DMS153 (cell line): ENCODE data around the gene SLC23A3.

Experiments used
- DNase-seq: peaks from one replicate; lab custom pipeline; 2025; lab: John Stamatoyannopoulos, UW

Gene SLC23A3

DNA sequence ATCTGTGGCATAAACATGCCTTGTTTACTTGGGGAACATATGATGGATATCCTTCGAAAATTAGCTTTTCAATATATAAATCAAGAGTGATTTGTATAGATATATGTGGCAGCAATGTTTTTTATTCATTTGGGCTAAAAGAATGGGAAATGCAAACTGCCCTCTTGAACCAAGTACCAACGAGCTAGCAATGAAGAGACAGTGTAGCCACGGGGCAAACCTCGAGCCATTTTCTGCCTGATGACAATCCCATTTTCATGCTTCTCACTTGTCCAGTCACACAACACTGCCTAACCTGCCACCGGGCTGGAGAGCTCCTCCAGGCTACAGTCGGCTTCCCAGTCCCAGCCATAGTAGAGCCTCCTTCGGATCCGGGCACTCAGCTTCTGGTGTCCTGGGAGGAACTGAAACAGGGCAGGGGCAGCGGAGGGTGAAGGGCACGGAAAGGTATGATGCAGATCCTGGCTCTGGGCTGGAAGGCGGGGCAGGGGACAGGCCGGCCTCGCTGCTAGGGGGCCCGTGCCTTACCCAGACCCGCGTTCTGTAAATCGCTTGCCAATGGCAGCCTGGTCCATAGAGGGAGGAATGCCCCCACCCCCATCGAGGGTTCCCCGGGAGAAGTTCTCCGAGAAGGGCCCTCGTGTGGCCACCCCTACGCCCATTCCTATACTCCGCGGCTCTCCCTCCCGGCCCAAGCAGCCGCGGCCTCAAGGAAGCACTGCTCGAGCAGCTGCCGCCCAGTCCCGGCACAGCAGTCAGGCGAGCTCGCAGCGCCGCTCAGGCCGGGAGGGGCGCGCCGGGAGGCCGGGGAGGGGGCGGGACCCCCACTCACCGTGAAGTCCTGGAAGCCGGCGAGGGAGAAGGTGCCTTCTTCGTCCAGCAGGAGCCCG, 6.3 kb upstream of the SLC23A3 start:
- DNase-seq: no peak

DNA sequence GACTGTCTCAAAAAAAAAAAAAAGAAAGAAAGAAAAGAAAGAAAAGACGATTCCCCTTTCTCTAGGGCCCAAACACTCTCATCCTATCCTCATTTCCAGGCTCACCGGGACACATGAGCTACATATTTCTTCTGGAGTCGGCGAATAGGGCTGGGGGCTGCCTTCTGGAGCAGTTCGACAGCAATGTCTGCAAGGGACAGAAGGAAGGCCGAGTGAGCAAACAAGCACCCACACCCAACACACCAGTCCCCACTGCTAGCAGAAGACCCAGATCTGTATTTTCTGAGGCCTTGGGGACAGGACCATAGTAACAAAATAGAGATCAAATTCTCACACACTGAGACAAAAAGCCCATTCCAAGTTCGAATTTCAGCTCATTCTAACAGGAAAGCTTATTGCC, 5.7 kb upstream of the SLC23A3 start:
- no peak for DNase-seq

DNA sequence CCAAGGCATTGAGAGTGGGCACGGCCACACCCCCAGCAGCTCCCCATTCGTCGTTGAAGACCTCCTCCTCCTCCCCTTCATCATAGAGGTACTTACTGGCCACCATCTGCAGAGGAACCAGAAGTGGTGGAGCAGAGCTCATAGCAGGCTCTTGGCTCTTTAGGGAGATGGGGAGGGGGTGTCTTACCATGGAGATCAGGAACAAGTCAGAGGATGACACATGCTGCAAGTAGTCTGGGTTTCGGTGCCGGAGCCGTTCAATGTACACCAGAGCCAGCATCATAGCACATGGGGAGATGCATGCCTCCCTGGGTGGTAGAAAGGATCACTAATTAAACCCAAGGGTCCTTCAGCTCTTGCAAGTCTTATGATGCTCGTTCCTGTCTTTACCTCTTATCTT, 5.0 kb upstream of the SLC23A3 start:
- no peak for DNase-seq

DNA sequence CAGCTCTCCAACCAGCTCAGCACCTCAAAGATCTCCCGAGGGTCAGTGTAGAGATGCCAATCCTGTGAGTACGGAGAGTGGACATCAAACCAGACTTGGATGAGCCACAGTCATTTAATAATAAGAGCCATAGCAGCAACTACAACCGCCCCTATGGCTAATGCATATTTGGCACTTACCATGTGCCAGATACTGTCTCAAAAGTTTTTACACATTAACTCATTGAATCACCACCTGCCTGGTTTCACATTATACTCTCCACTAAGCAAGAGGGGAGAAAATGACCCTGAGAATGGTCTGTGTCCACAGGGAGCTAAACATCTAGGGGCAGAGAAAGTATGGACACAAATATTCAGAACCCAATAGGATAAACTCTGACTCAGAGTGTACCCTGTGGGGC, 4.3 kb upstream of the SLC23A3 start:
- no peak for DNase-seq

DNA sequence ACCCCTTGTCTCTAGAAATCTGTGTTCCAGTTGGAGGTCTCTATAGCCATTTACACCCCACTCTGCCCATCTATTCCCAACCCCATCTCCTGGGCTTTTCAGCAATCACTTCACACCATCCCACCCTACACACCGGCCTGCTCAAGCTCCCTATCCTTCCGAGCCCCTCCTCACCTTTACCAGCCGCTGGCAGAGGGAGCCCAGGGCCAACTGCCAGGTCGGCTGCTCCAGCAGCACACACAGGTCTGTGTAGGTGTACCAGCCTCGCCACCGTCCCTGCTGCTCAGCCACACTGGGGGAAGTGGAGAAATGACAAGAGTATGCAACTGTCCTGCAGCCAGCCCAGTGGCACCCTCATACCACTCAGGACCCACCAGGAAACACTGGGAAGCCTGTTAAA, 3.3 kb upstream of the SLC23A3 start:
- DNase-seq: no peak

DNA sequence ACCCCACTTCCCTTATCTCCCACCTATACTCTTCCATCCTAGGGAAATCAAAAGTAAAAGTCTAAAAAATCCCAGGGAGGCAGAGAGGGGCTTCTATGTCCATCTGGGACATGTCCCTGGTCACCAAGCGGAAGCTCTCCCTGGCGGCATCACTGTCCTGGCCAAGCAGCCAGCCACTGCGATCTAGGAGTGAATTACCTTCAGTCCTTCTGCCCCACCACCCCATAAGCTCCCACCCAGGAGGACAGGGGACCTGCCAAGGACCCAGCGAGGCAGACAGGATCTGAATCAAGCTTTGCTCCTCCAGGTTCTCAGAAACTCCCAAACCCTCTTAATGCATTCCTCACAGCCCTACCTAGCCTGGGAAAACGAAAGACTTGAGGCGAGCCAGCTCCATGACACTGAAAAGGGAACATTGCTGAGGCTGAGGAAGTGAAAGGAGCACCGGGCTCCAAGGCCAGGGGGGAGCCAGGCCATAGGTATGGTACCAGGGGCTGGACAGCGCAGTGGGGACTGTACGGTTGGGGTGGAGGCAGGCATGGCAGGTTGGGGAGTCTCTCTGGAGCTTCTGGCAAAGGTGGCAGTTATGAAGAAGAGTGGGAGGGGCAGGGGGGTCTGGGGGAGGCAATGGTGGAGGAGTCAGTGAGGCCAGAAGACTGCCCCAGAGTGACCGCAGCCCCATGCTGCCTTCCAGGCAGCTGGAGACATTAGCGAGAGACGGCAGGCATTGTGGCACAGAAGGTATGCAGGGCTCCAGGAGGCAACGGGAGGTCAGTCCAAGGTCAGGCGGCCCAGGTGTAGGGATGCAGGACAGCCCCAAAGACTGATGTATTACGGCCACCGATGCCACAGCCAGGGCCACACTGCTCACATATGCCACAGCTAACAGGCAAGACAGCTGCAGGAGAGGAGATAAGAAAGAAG, 2.7 kb upstream of the SLC23A3 start:
- DNase-seq: no peak

DNA sequence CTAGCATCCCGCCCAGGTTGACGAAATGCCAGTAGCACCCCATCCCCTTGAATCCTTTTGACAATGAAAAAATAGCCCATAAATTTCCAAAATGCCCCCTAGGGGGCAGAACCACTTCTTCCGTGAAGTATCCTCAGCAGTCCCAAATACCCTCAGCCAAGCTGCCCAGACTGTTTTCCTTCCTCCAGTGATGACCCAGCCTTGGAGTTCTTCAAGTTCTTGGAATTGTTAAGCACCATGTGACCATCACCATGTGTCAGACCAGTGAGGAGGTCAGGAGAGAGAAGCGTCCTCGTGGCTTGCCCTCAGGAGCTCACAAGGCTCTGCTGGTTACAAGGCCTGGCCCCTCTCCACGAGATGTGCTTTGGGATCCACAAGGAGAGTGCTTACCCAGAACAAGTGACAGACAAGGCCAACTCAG, 1.4 kb upstream of the SLC23A3 start:
- DNase-seq: peak; percentile 14

DNA sequence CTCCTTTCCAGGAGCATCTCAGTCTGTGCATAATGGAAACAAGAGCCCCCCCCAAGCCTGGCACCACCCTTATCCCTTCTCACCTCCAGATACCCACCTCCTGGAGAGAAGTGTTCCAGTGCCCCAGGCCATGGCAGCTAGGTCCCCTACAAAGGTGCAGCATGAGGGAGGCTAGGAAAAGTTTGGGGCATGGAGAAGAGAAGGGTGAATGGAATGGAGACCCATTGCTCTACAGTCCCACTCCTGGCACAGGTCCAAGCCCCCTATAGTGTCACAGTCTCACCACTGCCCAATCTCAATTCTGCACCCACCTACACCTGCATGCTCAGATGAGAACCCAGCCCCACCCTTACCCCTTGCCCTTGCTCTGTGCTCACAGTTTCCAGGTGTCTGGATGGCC, 897 bp downstream of the SLC23A3 start:
- DNase-seq: no peak

DNA sequence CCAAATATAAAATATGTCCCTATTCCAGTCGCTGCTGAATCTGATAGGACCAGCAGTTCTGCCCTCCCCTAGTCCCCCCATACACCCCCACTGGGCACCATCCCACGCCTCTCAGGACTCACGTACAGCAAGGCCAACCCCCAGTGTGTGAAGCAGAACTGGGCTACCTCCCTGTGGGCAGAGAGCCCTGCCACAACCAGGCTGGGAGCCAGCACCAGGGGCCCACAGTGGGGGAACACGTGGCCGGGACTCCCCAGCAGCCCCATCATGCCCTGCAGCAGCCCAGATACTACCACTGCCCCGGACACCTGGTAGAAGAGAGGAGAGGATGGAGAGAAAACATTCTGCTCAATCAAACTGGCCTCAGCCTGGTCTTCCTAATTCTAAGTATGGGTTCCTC, 1.3 kb downstream of the SLC23A3 start:
- DNase-seq: no peak

DNA sequence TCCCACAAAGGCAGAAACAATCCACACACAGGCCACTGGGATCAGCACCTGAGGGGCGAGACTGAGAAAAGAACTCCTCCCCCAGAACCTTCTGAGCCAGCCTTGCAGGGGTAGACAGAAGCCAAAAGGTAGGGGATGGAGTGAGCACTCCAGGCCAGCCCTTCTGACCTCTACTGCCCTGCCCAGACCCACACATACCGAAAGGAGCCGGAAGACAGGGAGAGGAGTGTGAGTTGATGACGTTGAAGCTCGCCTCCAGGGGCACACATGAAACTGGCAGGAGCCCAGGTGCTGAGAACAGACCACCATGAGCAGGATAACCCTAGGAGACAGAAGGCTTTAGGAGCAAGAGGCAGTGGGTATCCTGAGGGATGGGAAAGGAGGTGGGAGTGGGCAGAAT, 1.8 kb downstream of the SLC23A3 start:
- DNase-seq: no peak

DNA sequence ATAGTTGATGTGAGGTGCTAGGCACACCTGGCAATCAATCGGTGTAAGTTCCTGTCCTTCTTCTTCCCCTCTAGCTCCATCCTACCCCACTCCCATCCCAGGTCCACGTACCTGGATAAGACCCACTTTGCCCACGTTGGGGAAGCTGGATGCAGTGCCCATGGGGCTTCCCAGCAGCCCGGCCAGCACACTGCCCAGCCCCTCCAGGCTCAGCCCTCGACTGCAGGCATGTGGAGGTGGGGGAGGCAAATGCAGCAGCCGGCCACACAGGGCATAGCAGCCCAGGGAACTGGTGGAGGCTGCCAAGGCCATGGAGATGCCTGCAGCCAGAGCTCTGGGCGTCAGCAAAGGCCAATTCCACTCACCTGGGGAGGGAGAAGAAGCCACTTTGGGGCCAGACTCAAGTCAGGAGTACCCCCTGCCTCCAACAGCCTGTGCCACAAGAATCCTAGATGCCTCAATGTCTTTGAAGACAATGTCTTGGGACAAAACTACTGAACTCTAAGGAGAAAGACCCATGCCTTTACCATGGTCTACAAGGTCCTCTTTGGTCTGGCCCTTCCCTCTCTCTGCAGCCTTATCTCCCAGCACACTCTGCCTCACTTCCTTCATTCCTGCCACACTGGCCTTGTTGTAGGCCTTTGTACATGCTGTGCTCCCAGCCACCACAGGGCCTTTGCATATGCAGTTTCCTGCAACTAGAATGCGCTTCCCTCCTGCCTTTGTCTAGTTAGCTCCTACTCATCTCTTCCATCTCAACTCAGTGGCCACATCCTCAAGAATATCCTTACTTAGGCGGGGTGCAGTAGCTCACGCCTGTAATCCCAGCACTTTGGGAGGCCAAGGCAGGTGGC, 4.5 kb downstream of the SLC23A3 start:
- DNase-seq: no peak

DNA sequence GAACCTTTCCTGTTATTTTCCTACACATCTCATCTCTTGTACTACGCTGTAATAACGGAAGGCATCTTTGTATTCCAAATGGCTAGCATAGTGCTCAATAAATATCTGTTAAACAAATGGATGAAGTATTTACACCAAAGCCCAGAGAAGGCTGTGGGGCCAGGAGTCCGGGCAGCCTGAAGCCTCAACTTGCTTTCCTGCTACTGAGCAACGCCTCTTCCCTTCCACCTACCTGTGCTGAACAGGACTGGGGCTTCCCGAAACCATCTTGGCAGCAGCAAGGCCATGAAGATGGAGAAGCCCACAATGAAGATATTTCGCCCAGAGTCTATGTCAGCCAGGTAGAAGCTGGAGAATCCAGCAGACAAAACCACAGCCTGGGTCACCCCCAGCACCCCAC, 6.7 kb downstream of the SLC23A3 start:
- no peak for DNase-seq

DNA sequence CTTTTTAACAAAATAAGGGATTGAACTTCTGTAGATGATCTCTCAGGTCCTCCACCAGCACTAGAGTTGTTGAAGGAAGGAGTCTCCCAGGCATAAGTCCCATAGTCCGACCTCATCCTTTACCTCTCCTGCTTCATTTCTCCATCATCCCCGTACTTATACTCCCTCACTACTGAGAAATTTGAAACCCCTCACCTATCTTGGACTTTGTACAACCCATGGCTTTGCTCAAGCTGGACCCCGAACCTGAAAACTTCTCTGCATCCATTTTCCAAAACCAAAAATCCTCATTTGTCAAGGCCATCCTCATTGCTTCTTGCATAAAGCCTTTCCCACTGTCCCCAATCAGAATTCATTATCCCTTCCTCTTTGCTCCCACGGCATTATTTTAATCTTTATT, 8.7 kb downstream of the SLC23A3 start:
- no peak for DNase-seq

DNA sequence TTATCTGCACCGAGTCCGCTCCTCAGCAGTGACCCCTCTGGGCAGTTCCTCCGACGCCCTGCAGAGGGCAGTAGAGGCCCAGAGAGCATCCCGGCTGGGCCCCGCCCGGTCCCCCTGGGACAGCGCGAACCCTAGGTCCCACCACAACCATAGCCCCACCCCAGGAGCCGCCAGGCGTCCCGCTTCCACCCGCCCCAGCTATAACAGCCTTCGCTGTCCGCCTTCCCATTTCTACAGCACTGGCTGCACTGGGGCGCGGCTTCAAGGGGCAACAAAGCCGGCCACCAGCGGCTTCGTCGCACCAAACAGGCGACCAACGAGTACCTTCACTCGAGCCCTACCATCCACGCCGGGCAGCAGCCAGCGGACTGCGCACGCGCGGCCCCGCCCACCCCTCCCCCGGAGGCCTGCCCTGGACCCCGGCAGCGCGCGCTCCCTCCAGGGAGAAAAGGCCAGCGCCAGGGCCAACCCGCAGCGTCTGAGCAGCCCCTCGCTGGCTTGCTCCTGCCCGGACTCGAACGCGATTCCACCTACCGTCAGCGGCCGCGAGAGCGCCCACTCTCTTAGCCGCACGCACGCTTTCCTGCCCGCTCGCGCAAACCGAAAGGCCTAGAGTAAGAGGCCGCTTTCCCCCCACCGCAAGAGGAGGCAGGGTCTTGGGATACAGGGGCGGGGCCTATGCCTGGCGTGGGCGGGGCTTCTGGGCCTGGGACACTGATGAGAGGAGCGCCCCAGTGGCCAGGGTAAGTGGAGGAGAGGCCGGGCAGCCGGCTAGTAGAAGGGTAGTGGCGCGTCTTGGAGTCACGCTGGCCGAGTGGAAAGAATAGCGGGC, 9.4 kb downstream of the SLC23A3 start, which contains the start of gene NHEJ1:
NHEJ1 (minus strand) TSS at position 630 of the 832 bp plus-strand sequence. CDS start 2,453 bp downstream, outside the sequence.
- DNase-seq: peak; percentile 82

DNA sequence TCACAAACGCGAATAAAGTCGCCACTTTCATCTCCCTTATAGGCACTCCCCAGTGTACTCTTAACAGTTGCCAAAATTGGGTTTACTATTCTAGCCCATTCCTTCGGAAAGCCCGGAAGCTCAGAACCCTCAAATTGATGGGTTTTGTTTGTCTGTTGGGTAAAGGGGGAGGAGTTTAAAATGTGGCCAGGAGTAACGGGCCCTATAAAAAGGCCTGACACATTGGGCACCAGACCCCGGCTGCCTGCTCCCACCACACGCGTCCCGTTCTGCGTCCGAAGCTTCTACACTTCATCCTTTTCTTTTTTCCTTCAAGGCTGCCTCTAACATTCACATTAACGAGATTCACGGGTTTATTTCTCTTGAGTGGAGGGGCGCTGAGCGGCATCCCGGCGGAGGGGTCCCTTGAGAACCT, 10.1 kb downstream of the SLC23A3 start:
- DNase-seq: no peak

DNA sequence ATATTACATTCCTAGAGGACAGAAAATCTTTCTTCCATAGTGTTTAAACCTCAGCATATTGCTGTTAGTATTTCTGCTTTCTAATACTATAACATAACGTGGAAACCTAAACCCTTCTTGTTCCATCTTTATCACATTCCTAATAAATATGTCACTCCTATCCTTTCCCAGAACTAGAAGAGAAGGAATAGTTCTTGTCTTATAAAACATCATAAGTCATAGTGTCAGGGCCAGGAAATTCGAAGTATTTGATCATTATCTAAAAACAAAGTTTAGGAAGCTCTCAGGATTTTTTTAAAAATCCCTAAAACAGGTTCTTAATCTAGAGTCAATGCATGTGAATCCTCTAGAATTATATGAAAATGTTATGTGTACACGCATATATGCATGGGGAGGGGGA, 11.2 kb downstream of the SLC23A3 start:
- DNase-seq: no peak

DNA sequence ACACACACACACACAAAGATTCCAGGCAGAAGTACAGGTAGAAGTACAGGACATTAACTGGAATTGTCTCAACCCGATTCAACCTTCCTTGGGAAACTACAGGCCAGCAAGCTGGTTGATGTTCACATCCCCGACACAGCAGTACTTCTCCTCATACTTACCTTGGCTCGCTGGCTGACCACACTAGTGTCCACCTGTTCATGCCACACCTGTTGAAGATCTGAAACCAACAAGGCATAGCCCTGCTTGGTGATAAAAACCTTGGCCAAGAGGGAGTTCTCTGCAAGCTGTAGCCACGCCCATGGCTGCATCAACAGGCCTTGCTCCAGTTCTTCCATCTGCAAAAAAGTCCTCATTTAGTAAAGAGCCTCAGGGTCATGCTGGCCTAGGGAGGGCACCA, 11.8 kb downstream of the SLC23A3 start:
- DNase-seq: no peak

DNA sequence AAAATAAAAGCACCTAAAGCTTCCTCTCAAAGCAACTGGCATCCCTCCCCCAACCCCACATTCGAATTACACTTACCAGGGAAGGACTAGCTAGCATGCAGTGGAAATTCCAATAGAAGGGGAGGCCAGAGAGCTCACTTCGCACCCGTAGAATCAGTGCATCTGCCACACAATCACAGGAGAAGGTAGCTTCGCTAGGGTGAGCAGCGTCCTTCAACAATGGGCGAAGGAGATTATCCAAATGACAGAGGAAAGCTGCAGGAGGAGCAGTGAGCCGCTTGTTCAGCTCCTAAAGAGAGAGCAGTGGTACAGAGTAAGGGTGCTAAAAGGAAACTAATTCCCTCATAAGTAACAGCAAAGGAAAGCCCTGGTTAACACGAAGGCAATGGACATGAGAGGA, 12.4 kb downstream of the SLC23A3 start:
- DNase-seq: no peak

DNA sequence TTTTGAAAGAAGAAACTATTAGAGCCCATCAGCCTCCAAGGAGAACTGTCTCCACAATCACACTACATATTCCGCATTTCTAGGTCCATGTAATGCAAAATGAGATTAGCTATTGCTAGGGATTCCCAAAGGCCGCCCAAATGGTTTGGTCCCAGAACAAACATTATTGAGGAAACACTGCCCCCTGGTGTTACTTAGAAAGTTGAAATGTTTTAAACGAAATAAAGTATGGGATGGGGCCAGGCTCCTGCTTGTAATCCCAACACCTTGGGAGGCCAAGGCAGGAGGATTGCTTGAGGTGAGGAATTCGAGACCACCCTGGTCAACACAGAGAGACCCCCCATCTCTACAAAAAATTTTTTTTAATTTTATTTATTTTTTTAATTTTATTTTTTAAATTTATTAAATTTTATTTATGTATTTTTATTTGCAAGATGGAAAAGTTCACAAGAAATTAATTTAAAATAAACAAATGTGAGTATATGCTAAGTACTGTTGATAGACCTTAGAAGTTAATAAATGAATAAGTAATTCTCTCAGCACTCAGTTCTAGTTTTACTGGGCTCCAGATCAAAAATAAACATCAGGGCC, 14.7 kb downstream of the SLC23A3 start:
- DNase-seq: peak; percentile 62

DNA sequence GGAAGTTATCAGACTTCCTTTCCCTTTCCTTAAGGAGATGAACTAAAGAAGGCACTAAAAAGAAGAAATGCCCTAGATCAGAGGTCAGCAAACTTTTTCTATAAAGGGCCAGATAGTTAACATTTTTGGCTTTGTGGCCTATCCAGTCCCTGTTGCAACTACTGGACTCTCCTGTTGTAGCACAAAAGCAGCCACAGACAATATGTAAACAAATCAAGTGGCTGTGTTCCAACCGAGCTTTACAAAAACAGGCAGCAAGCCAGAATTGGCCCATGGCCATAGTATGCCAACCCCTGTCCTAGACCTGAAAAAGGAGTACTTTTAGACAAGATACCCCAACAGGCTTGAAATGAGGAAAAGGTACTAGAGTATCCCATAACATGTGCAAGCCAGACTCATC, 20.2 kb downstream of the SLC23A3 start:
- DNase-seq: peak; percentile 8

DNA sequence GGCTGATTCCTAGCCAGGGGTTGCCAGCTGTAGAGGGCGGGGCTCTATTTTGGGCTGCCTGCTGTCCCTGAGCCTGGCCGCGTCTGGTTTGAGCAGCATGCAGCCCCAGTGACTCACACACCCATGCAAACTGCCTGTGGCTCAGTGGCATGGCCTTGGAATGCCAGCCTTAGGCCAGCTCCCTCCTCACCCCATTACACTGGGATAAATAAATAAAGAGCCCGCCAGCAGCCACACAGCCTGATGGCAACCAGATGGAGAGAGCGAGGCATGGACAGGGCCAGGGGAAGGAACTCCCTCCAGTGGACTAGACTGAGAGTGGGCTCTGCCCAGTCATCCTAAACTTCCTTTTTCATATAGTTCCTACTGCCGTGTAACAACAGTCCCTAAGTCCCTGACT, 27.5 kb downstream of the SLC23A3 start:
- no peak for DNase-seq
